Brain microvascular endothelial cell (primary cell): ENCODE measurements around the gene ZBTB37.

Experiments used
- DNase-seq: peaks from one replicate; pipeline ENCODE4 v3.0.0-alpha.2; 2020
- H3K27ac ChIP-seq: fragments of 250-450 bp; sonication (Bioruptor Pico); 2 replicates; pipeline ENCODE4 v1.5.1; 2020; ENCODE audit warnings: mild to moderate bottlenecking, moderate library complexity
- H3K27me3 ChIP-seq: fragments of 250-450 bp; sonication (Bioruptor Pico); replicated peaks from 2 replicates; pipeline ENCODE4 v1.5.1; 2020; ENCODE audit warnings: mild to moderate bottlenecking
- H3K36me3 ChIP-seq: fragments of 250-450 bp; sonication (Bioruptor Pico); replicated peaks from 2 replicates; pipeline ENCODE4 v1.5.1; 2020; ENCODE audit warnings: mild to moderate bottlenecking
- H3K4me3 ChIP-seq: 2 replicates; pipeline ENCODE4 v1.5.1; 2011; ENCODE audit warnings: low read depth, mild to moderate bottlenecking, control low read depth, low read length, moderate library complexity
- in situ Hi-C: cut with HindIII; loops from 2 replicates; pipeline ENCODE4 v1.10.0; 2017; ENCODE audit warnings: low sequenced_read_pairs, low pct_ligation_motif_present
- TF ChIP-seq, protein P1 (sequence below): IDR thresholded peaks from 2 replicates; pipeline ENCODE4 v1.5.1; 2011; ENCODE audit warnings: low read depth, mild to moderate bottlenecking, moderate library complexity, low read length, control low read depth, inconsistent platforms; ENCODE audit errors: missing control alignments

ZBTB37 gene

DNA sequence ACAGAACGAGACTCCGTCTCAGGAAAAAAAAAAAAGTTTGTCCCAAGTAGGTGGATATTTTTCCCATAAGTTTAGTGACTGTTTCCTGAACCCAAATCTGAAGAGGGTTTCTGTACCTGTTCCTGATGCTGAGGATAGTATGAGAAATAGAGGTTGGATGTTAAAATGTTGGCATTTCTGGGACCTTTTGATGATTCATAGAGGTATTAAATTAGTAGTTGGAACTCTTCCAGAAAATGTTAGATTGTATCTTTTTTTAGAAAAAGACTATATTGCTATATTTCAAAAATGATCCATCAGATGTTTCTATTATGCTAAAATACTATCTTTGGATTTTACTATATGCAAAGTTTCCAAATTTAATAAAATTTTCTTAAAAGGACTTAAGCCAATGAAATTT is 40.6 kb upstream of the ZBTB37 start:
- no peak overlapping the region for H3K4me3 ChIP-seq
- TF ChIP-seq, protein P1, sequence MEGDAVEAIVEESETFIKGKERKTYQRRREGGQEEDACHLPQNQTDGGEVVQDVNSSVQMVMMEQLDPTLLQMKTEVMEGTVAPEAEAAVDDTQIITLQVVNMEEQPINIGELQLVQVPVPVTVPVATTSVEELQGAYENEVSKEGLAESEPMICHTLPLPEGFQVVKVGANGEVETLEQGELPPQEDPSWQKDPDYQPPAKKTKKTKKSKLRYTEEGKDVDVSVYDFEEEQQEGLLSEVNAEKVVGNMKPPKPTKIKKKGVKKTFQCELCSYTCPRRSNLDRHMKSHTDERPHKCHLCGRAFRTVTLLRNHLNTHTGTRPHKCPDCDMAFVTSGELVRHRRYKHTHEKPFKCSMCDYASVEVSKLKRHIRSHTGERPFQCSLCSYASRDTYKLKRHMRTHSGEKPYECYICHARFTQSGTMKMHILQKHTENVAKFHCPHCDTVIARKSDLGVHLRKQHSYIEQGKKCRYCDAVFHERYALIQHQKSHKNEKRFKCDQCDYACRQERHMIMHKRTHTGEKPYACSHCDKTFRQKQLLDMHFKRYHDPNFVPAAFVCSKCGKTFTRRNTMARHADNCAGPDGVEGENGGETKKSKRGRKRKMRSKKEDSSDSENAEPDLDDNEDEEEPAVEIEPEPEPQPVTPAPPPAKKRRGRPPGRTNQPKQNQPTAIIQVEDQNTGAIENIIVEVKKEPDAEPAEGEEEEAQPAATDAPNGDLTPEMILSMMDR, result no peak
- no peak overlapping the region for H3K27ac ChIP-seq
- in situ Hi-C loops, result no loop called here
- no peaks in the 10 kb centered on the region for H3K27me3 ChIP-seq
- H3K36me3 ChIP-seq, result no peaks in the 10 kb centered on the region
- DNase-seq, result no peak

DNA sequence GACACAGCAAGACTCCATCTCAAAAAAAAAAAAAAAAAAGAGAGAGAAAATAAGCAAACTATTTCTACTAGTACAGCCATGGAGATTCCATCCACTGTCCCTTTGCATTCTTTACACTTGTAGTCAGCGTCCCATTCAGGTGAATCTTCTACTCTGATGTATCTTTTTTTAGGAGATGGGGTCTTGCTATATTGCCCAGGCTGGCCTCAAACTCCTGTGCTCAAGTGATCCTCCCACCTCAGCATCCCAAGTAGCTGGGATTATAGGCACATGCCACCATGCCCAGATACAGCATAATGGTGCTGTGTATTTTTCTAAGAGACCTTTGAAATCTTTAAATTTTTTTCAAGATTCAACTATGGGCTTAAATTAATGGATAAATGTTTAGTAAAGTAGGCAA is 35.4 kb upstream of the ZBTB37 start:
- no peak for DNase-seq
- H3K36me3 ChIP-seq, result peaks cover 20% of the 10 kb centered on the region
- in situ Hi-C loops, result no loop called here
- no peak overlapping the region for H3K27ac ChIP-seq
- TF ChIP-seq, protein P1, result no peak
- H3K27me3 ChIP-seq, result no peaks in the 10 kb centered on the region
- no peak overlapping the region for H3K4me3 ChIP-seq

DNA sequence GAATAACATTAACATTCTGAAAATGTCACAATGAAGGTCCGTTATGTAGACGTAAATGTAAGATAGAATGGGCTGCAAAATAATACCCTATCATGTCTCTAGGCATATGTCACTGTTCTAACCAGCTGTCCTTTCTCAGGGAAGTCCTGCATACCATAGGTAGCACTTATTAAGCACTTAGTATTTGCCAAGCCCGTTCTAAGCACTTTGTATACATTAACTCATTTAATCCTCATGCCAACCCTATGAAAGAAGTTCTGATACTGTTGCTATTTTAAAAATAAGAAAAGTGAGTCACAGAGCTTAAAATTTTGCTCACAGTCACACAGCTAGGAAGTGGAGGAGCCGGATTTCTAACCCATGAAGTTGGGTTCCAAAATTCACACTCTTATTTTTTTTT is 16.1 kb upstream of the ZBTB37 start:
- in situ Hi-C loops, result no loop called here
- H3K27me3 ChIP-seq, result no peaks in the 10 kb centered on the region
- no peak for DNase-seq
- H3K36me3 ChIP-seq, result peaks cover 10% of the 10 kb centered on the region
- no peak overlapping the region for H3K27ac ChIP-seq
- TF ChIP-seq, protein P1, result no peak
- H3K4me3 ChIP-seq, result no peak overlapping the region

DNA sequence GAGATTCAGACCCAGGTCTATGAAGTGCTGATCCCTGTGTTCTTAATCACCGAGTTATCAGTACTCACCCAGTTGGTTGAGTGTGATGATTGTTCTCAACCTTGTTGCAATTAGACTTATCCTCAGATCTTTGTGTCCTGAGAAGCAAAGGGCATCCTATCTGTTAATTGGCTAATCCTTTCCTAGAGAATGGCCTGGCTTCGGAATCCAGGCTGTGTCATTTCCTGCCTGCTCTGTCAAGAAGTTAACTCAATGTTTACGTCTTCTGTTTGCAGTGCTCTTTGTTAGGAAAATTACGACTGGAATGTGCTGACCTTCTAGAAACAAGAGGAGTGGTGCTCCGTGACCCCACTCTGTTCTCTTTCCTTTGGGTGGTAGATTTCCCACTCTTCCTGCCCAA is 15.1 kb upstream of the ZBTB37 start:
- TF ChIP-seq, protein P1, result no peak
- H3K36me3 ChIP-seq, result peaks cover 16% of the 10 kb centered on the region
- in situ Hi-C loops, result no loop called here
- peak; percentile 56 for DNase-seq
- no peak overlapping the region for H3K4me3 ChIP-seq
- H3K27ac ChIP-seq, result peak overlapping the region; percentile 60
- H3K27me3 ChIP-seq, result no peaks in the 10 kb centered on the region

DNA sequence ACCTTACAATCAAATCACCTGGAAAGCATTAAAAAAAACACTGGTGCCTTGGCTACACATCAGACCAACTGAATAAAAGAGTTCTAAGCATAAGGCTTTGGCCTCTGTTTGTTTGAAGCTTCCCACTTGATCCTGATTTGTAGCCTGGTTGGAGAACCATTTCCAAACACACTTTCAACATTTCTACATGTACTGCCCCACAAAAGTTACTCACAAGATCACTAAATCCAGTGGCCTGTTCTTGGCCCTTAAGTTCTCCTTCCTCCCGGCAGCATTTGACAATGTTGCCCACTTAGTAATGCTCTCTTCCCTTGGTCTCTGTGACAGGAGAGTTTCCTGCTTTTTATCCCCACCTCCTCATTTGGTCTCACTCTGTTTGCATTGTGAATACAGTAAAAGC is 12.2 kb upstream of the ZBTB37 start:
- H3K36me3 ChIP-seq, result peaks cover 20% of the 10 kb centered on the region

DNA sequence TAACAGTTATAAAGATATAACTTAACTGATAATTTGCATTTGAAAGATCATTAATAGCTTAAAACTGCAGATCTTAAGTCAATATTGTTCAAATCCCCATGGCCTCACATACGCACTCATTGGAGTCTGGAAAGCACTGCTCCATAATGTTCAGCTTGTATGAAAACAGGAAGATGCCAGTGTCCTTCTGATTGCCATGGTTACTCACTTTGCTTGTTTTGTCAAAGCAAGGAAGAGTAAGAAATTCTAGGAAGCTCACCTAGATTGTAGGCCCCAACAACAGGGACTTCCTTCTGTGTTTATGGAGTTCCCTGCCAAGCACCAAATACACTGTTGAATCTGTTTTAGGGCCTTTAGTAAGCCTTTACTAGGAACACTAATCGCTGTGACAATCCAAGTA is 11.3 kb upstream of the ZBTB37 start:
- DNase-seq, result peak; percentile 27
- Histone ChIP-seq H3K27ac (peak overlapping the region; percentile 28), H3K36me3 (peaks cover 20% of the 10 kb centered on the region), H3K4me3 (no peak overlapping the region), H3K27me3 (no peaks in the 10 kb centered on the region)
- TF ChIP-seq, protein P1, result no peak
- in situ Hi-C loops, result no loop called here

More for the DNA sequence above, 12.2 kb upstream of the ZBTB37 start:
- H3K4me3 ChIP-seq, result no peak overlapping the region
- TF ChIP-seq, protein P1, result no peak
- no peak overlapping the region for H3K27ac ChIP-seq
- H3K27me3 ChIP-seq, result no peaks in the 10 kb centered on the region
- in situ Hi-C loops, result no loop called here
- DNase-seq, result no peak
